HEK293 (cell line): ENCODE results near the gene ECSIT.

Source experiments
- AEBP2 ChIP-seq: fragments of 450-650 bp; formaldehyde crosslinking; IDR thresholded peaks from 2 replicates; pipeline ENCODE4 v1.5.1; 2016; ENCODE audit warnings: missing biosample characterization, missing genetic modification characterization, borderline replicate concordance
- EGR2 ChIP-seq: fragments of 450-650 bp; formaldehyde crosslinking; IDR thresholded peaks from 2 replicates; pipeline ENCODE4 v1.5.1; 2016; ENCODE audit warnings: low read depth, missing biosample characterization, missing genetic modification characterization
- GLIS1 ChIP-seq: fragments of 450-650 bp; formaldehyde crosslinking; IDR thresholded peaks from 2 replicates; pipeline ENCODE4 v1.5.1; 2016; ENCODE audit warnings: missing biosample characterization, missing genetic modification characterization
- GLIS2 ChIP-seq: fragments of 450-650 bp; formaldehyde crosslinking; IDR thresholded peaks from 2 replicates; pipeline ENCODE4 v1.5.1; 2016; ENCODE audit warnings: missing biosample characterization, missing genetic modification characterization
- KLF1 ChIP-seq: fragments of 450-650 bp; formaldehyde crosslinking; IDR thresholded peaks from 2 replicates; pipeline ENCODE4 v1.5.1; 2016; ENCODE audit warnings: missing biosample characterization, missing genetic modification characterization
- KLF8 ChIP-seq: fragments of 450-650 bp; formaldehyde crosslinking; IDR thresholded peaks from 2 replicates; pipeline ENCODE4 v1.5.1; 2016; ENCODE audit warnings: missing biosample characterization, missing genetic modification characterization
- MYNN ChIP-seq: fragments of 450-650 bp; formaldehyde crosslinking; IDR thresholded peaks from 2 replicates; pipeline ENCODE4 v1.5.1; 2016; ENCODE audit warnings: missing biosample characterization, missing genetic modification characterization, borderline replicate concordance
- PRDM10 ChIP-seq: fragments of 450-650 bp; formaldehyde crosslinking; IDR thresholded peaks from 2 replicates; pipeline ENCODE4 v1.5.1; 2016; ENCODE audit warnings: missing biosample characterization, missing genetic modification characterization
- SALL2 ChIP-seq: fragments of 450-650 bp; formaldehyde crosslinking; IDR thresholded peaks from 2 replicates; pipeline ENCODE4 v1.5.0; 2017; ENCODE audit warnings: missing biosample characterization, mild to moderate bottlenecking, missing genetic modification characterization, borderline replicate concordance
- SCRT2 ChIP-seq: fragments of 450-650 bp; formaldehyde crosslinking; IDR thresholded peaks from 2 replicates; pipeline ENCODE4 v1.5.1; 2016; ENCODE audit warnings: missing biosample characterization, missing genetic modification characterization
- SP3 ChIP-seq: fragments of 450-650 bp; formaldehyde crosslinking; IDR thresholded peaks from 2 replicates; pipeline ENCODE4 v1.5.1; 2016; ENCODE audit warnings: missing biosample characterization, missing genetic modification characterization
- ZBTB21 ChIP-seq: fragments of 450-650 bp; formaldehyde crosslinking; IDR thresholded peaks from 2 replicates; pipeline ENCODE4 v1.5.1; 2017; ENCODE audit warnings: missing biosample characterization, missing genetic modification characterization
- ZNF266 ChIP-seq: fragments of 450-650 bp; formaldehyde crosslinking; IDR thresholded peaks from 2 replicates; pipeline ENCODE4 v1.5.1; 2016; ENCODE audit warnings: missing biosample characterization, missing genetic modification characterization, low read depth
- ZNF341 ChIP-seq: fragments of 450-650 bp; formaldehyde crosslinking; IDR thresholded peaks from 2 replicates; pipeline ENCODE4; 2016; ENCODE audit warnings: low read depth, missing biosample characterization, missing genetic modification characterization
- ZNF398 ChIP-seq: fragments of 450-650 bp; formaldehyde crosslinking; IDR thresholded peaks from 2 replicates; pipeline ENCODE4 v1.5.1; 2017; ENCODE audit warnings: missing biosample characterization, missing genetic modification characterization
- ZNF501 ChIP-seq: fragments of 450-650 bp; formaldehyde crosslinking; IDR thresholded peaks from 2 replicates; pipeline ENCODE4 v1.5.1; 2016; ENCODE audit warnings: missing biosample characterization, missing genetic modification characterization
- ZNF561 ChIP-seq: fragments of 450-650 bp; IDR thresholded peaks from 2 replicates; pipeline ENCODE4 v1.5.1; 2018; ENCODE audit warnings: missing biosample characterization, missing genetic modification characterization, borderline replicate concordance
- ZNF664 ChIP-seq: fragments of 450-650 bp; formaldehyde crosslinking; IDR thresholded peaks from 2 replicates; pipeline ENCODE4 v1.5.1; 2016; ENCODE audit warnings: missing biosample characterization, missing genetic modification characterization
- ZNF785 ChIP-seq: fragments of 450-650 bp; formaldehyde crosslinking; IDR thresholded peaks from 2 replicates; pipeline ENCODE4 v1.5.1; 2016; ENCODE audit warnings: missing biosample characterization, missing genetic modification characterization
- TF ChIP-seq, protein P1 (sequence below): fragments of 450-650 bp; formaldehyde crosslinking; IDR thresholded peaks from 2 replicates; pipeline ENCODE4 v1.5.1; 2016; ENCODE audit warnings: missing biosample characterization, missing genetic modification characterization, borderline replicate concordance

The ECSIT gene

GRCh38 chr19:11538232-11539036, 9.5 kb upstream of the ECSIT start, which contains the start of gene CNN1 (continued):
- TF ChIP-seq ZNF664 (tag by site-specific recombination) = no peak
- peak; percentile 96 for TF ChIP-seq ZNF398 (tag by site-specific recombination)
- 0 out of 2 replicates have a peak, but pooled peaks have one; percentile 31 for TF ChIP-seq GLIS2 (tag by site-specific recombination)
- TF ChIP-seq ZNF501 (tag by site-specific recombination) = no peak
- TF ChIP-seq, protein P1, sequence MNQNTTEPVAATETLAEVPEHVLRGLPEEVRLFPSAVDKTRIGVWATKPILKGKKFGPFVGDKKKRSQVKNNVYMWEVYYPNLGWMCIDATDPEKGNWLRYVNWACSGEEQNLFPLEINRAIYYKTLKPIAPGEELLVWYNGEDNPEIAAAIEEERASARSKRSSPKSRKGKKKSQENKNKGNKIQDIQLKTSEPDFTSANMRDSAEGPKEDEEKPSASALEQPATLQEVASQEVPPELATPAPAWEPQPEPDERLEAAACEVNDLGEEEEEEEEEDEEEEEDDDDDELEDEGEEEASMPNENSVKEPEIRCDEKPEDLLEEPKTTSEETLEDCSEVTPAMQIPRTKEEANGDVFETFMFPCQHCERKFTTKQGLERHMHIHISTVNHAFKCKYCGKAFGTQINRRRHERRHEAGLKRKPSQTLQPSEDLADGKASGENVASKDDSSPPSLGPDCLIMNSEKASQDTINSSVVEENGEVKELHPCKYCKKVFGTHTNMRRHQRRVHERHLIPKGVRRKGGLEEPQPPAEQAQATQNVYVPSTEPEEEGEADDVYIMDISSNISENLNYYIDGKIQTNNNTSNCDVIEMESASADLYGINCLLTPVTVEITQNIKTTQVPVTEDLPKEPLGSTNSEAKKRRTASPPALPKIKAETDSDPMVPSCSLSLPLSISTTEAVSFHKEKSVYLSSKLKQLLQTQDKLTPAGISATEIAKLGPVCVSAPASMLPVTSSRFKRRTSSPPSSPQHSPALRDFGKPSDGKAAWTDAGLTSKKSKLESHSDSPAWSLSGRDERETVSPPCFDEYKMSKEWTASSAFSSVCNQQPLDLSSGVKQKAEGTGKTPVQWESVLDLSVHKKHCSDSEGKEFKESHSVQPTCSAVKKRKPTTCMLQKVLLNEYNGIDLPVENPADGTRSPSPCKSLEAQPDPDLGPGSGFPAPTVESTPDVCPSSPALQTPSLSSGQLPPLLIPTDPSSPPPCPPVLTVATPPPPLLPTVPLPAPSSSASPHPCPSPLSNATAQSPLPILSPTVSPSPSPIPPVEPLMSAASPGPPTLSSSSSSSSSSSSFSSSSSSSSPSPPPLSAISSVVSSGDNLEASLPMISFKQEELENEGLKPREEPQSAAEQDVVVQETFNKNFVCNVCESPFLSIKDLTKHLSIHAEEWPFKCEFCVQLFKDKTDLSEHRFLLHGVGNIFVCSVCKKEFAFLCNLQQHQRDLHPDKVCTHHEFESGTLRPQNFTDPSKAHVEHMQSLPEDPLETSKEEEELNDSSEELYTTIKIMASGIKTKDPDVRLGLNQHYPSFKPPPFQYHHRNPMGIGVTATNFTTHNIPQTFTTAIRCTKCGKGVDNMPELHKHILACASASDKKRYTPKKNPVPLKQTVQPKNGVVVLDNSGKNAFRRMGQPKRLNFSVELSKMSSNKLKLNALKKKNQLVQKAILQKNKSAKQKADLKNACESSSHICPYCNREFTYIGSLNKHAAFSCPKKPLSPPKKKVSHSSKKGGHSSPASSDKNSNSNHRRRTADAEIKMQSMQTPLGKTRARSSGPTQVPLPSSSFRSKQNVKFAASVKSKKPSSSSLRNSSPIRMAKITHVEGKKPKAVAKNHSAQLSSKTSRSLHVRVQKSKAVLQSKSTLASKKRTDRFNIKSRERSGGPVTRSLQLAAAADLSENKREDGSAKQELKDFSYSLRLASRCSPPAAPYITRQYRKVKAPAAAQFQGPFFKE (tag by site-specific recombination) = no peak
- TF ChIP-seq ZNF341 (tag by site-specific recombination) = 0 out of 2 replicates have a peak, but pooled peaks have one; percentile 19
- 0 out of 2 replicates have a peak, but pooled peaks have one; percentile 17 for TF ChIP-seq KLF8 (tag by site-specific recombination)
- no peak for TF ChIP-seq ZNF785 (tag by site-specific recombination)
- TF ChIP-seq SP3 (tag by site-specific recombination) = peak; percentile 53; the same call in 1 of the 2 replicates
- TF ChIP-seq SCRT2 (tag by site-specific recombination) = no peak
- no peak for TF ChIP-seq ZNF266 (tag by site-specific recombination)
- TF ChIP-seq PRDM10 (tag by site-specific recombination) = peak; percentile 95
- TF ChIP-seq KLF1 (tag by site-specific recombination) = peak; percentile 31; the same call in 1 of the 2 replicates
- peak; percentile 74 for TF ChIP-seq ZBTB21 (tag by site-specific recombination)
- no peak for TF ChIP-seq AEBP2 (tag by site-specific recombination)
- no peak for TF ChIP-seq SALL2 (tag by site-specific recombination)
- TF ChIP-seq MYNN (tag by site-specific recombination) = no peak
- TF ChIP-seq EGR2 (tag by site-specific recombination) = peak; percentile 20; the same call in 1 of the 2 replicates
- peak; percentile 73 for TF ChIP-seq GLIS1 (tag by site-specific recombination)
- TF ChIP-seq ZNF561 (tag by site-specific recombination) = no peak
- TF ChIP-seq, all 188 proteins: peak for 18
